Trophoblast cell (in vitro differentiated cells and primary cell): Measurements from ENCODE around the gene MYO5A.
"Not testable (repeated sequence)": the region's sequence is repeated elsewhere in the genome, so short reads cannot be mapped to it uniquely, and the experiment has no call there.

Source experiments
- DNase-seq, 2 donors: peaks; one replicate each; pipeline ENCODE4 v3.0.0-alpha.2; 2016
- H2AFZ ChIP-seq: 2 replicates; pipeline ENCODE4 v1.6.1; 2013; ENCODE audit warnings: low read length, moderate library complexity, mild to moderate bottlenecking; ENCODE audit not compliant: insufficient read depth, poor library complexity
- H2AK5ac ChIP-seq: 2 replicates; pipeline ENCODE4 v1.6.1; 2013; ENCODE audit warnings: mild to moderate bottlenecking, low read length
- H2BK120ac ChIP-seq: 2 replicates; pipeline ENCODE4 v1.6.1; 2013; ENCODE audit warnings: low read length, mild to moderate bottlenecking, moderate library complexity; ENCODE audit not compliant: insufficient read depth, poor library complexity
- H2BK12ac ChIP-seq: 2 replicates; pipeline ENCODE4 v1.6.1; 2013; ENCODE audit warnings: mild to moderate bottlenecking, low read length, moderate library complexity
- H2BK5ac ChIP-seq: 2 replicates; pipeline ENCODE4 v1.6.1; 2013; ENCODE audit warnings: low read length, low read depth, moderate library complexity, mild to moderate bottlenecking; ENCODE audit not compliant: poor library complexity
- H3K14ac ChIP-seq: 2 replicates; pipeline ENCODE4 v1.6.1; 2013; ENCODE audit warnings: mild to moderate bottlenecking, low read length
- H3K18ac ChIP-seq: 2 replicates; pipeline ENCODE4 v1.6.1; 2013; ENCODE audit warnings: mild to moderate bottlenecking, low read length
- H3K23ac ChIP-seq: 2 replicates; pipeline ENCODE4 v1.6.1; 2013; ENCODE audit warnings: low read length
- H3K27ac ChIP-seq: 2 replicates; pipeline ENCODE4 v1.5.1; 2013; ENCODE audit warnings: low read depth, mild to moderate bottlenecking, inconsistent platforms, low read length, moderate library complexity
- H3K27me3 ChIP-seq: 2 replicates; pipeline ENCODE4 v1.6.1; 2013; ENCODE audit warnings: inconsistent platforms, mild to moderate bottlenecking, low read length, moderate library complexity; ENCODE audit not compliant: insufficient read depth
- H3K36me3 ChIP-seq, 2 experiments: 1 replicate in 1 of 2; 2 replicates in 1 of 2; pipeline ENCODE4 v1.6.1; 2013; ENCODE audit warnings: low read length in 2 of 2, mild to moderate bottlenecking in 2 of 2, moderate library complexity in 1 of 2; ENCODE audit not compliant: insufficient read depth in 2 of 2, control insufficient read depth in 1 of 2
- H3K4ac ChIP-seq: 2 replicates; pipeline ENCODE4 v1.6.1; 2013; ENCODE audit warnings: low read depth, mild to moderate bottlenecking, low read length, moderate library complexity
- H3K4me1 ChIP-seq, 2 experiments: 1 replicate in 1 of 2; 2 replicates in 1 of 2; pipeline ENCODE4 v1.6.1; 2013; ENCODE audit warnings: low read length in 2 of 2, mild to moderate bottlenecking in 2 of 2, moderate library complexity in 1 of 2; ENCODE audit not compliant: insufficient read depth in 2 of 2, control insufficient read depth in 1 of 2
- H3K4me2 ChIP-seq: 2 replicates; pipeline ENCODE4 v1.6.1; 2013; ENCODE audit warnings: inconsistent platforms, mild to moderate bottlenecking, low read length, moderate library complexity
- H3K4me3 ChIP-seq: 2 replicates; pipeline ENCODE4 v1.5.1; 2013; ENCODE audit warnings: mild to moderate bottlenecking, low read depth, low read length, inconsistent platforms
- H3K79me1 ChIP-seq: one replicate; pipeline ENCODE4 v1.6.1; 2013; ENCODE audit warnings: low read length
- H3K79me2 ChIP-seq: 2 replicates; pipeline ENCODE4 v1.6.1; 2013; ENCODE audit warnings: low read length, mild to moderate bottlenecking; ENCODE audit not compliant: control insufficient read depth, insufficient read depth, poor library complexity
- H3K9ac ChIP-seq: 2 replicates; pipeline ENCODE4 v1.6.1; 2013; ENCODE audit warnings: mild to moderate bottlenecking, low read length
- H3K9me3 ChIP-seq: 2 replicates; pipeline ENCODE4 v1.6.1; 2013; ENCODE audit warnings: low read depth, mild to moderate bottlenecking, control low read depth, inconsistent platforms, low read length; ENCODE audit not compliant: insufficient read depth
- H4K12ac ChIP-seq: 2 replicates; pipeline ENCODE4 v1.6.1; 2013; ENCODE audit warnings: low read depth, mild to moderate bottlenecking, low read length, moderate library complexity
- H4K8ac ChIP-seq: 2 replicates; pipeline ENCODE4 v1.6.1; 2013; ENCODE audit warnings: low read depth, mild to moderate bottlenecking, low read length, moderate library complexity
- H4K91ac ChIP-seq: one replicate; pipeline ENCODE4 v1.6.1; 2013; ENCODE audit warnings: low read depth, mild to moderate bottlenecking, low read length, moderate library complexity
- whole genome bisulfite sequencing: extraction: QIAGEN DNeasy Blood & Tissue Kit; methylation state at CpG from one replicate; pipeline ENCODE4 v1.1.7; 2013; ENCODE audit warnings: missing lambda C conversion rate; ENCODE audit not compliant: insufficient read length, insufficient coverage; ENCODE audit errors: extremely low coverage; 5-methylcytosine and 5-hydroxymethylcytosine counted together

MYO5A gene

DNA sequence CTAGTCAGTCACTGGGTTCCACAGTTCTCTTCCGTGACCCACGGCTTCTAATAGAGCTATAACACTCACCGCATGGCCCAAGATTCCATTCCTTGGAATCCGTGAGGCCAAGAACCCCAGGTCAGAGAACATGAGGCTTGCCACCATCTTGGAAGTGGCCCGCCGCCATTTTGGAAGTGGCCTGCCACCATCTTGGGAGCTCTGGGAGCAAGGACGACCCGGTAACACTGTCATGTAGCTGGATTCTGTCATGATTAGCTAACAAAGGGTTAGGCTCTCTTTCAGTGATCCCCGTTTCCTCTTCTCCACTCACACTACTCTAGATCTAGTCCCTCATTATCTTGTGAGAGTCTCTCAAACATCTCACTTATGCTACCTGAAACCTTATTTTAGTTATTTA is 89.6 kb downstream of the MYO5A start:
- not testable (repeated sequence) for H2BK5ac ChIP-seq, H3K27me3 ChIP-seq, H3K79me2 ChIP-seq, H3K4ac ChIP-seq, H2AK5ac ChIP-seq, H4K12ac ChIP-seq, H4K8ac ChIP-seq, H4K91ac ChIP-seq, H3K4me3 ChIP-seq, H2BK120ac ChIP-seq, H2AFZ ChIP-seq, DNase-seq, H2BK12ac ChIP-seq, H3K18ac ChIP-seq, H3K4me2 ChIP-seq, H3K4me1 ChIP-seq, H3K14ac ChIP-seq, H3K9me3 ChIP-seq, H3K79me1 ChIP-seq, H3K36me3 ChIP-seq, H3K27ac ChIP-seq, H3K9ac ChIP-seq, H3K23ac ChIP-seq
- WGBS: no CpG with 5 or more reads among the region's 9 CpGs

DNA sequence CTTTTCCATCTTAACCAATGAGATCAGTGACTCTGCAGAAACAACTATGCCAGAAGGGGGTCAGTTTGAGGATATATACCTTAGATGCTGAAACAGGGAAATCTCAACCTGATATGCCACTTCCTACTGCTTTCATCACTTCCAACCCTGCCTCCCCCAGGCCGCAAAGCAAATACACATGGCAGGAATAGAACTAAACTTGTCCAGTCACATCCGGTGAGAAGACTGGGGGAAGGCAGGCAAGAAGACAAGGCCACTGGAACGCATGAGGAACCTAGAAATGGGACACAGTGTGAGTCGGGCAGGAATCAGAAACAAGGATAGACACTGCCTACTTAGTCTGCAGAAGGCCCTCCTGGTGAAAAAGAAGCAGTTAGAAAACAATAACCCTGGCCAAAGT is 90.6 kb downstream of the MYO5A start:
- no peaks in the 10 kb centered on the region for H3K9me3 ChIP-seq
- no CpG with 5 or more reads among the region's 4 CpGs for WGBS

DNA sequence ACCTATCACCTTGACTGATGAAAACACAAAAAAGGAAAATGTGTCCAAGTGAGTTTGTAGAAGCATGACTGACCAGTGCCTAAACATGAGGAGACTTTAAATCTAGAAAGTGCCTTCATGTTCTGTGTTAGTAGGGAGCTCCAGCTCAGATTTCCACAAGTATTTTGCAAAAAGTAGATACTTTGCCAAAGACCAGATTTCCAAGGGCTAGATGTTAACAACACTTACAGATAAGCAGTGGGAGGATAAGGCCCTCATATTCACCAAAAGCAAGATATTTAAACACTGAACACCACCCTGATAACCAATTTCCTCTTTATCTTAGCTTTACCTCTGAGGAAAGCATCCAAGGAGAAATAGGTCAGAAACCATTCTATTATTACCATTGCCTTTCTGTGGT is 91.0 kb downstream of the MYO5A start:
- Histone ChIP-seq H2AK5ac (no peak overlapping the region), H4K91ac (no peak overlapping the region), H3K9ac (no peak overlapping the region), H3K18ac (no peak overlapping the region), H3K27ac (no peak overlapping the region), H3K9me3 (no peaks in the 10 kb centered on the region), H2AFZ (no peak overlapping the region), H3K4me2 (no peak overlapping the region), H2BK5ac (no peak overlapping the region), H2BK12ac (no peak overlapping the region), H3K14ac (no peak overlapping the region), H3K79me2 (no peaks in the 10 kb centered on the region), H4K12ac (no peak overlapping the region), H3K4me3 (no peak overlapping the region), H3K36me3 (no peaks in the 10 kb centered on the region), H3K4me1 (no peaks in the 10 kb centered on the region), H2BK120ac (no peak overlapping the region), H3K79me1 (no peaks in the 10 kb centered on the region), H3K27me3 (no peaks in the 10 kb centered on the region), H3K23ac (no peak overlapping the region), H4K8ac (no peak overlapping the region), H3K4ac (no peak overlapping the region)
- DNase-seq: no peak

More for the DNA sequence above, 90.6 kb downstream of the MYO5A start:
- Histone ChIP-seq H3K36me3 (no peaks in the 10 kb centered on the region), H3K23ac (no peak overlapping the region), H3K14ac (no peak overlapping the region), H2AFZ (no peak overlapping the region), H2BK12ac (no peak overlapping the region), H3K18ac (no peak overlapping the region), H3K4me1 (no peaks in the 10 kb centered on the region), H3K4me3 (no peak overlapping the region), H2BK120ac (no peak overlapping the region), H2AK5ac (no peak overlapping the region), H3K79me2 (no peaks in the 10 kb centered on the region), H3K79me1 (no peaks in the 10 kb centered on the region), H3K27ac (no peak overlapping the region), H3K4me2 (no peak overlapping the region), H3K27me3 (no peaks in the 10 kb centered on the region), H2BK5ac (no peak overlapping the region), H3K9ac (no peak overlapping the region), H3K4ac (no peak overlapping the region), H4K8ac (no peak overlapping the region), H4K12ac (no peak overlapping the region), H4K91ac (no peak overlapping the region)
- no peak for DNase-seq

DNA sequence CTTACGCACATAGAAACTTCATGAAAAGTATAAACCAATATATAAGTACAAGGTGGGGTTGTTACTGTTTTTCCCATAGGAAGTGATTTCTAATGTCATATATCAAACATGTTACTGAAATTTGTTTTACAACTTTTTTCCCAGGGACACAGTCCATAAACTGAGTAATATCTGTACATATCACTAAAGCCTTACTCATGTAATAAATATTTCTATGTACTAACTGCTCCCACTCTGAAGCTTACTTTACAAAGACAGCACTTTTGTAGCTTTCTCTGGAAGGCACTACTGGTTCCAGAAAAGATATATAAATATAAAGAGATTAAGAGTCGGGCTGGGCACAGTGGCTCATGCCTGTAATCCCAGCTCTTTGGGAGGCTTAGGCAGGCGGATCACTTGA is 91.7 kb downstream of the MYO5A start:
- Histone ChIP-seq H3K14ac (no peak overlapping the region), H2BK5ac (no peak overlapping the region), H3K27ac (no peak overlapping the region), H3K79me2 (no peaks in the 10 kb centered on the region), H2BK12ac (no peak overlapping the region), H3K18ac (no peak overlapping the region), H4K12ac (no peak overlapping the region), H2AK5ac (no peak overlapping the region), H3K23ac (no peak overlapping the region), H3K9me3 (no peaks in the 10 kb centered on the region), H3K27me3 (no peaks in the 10 kb centered on the region), H3K4ac (no peak overlapping the region), H4K91ac (no peak overlapping the region), H3K4me3 (no peak overlapping the region), H3K36me3 (no peaks in the 10 kb centered on the region), H3K79me1 (no peaks in the 10 kb centered on the region), H2AFZ (no peak overlapping the region), H4K8ac (no peak overlapping the region), H2BK120ac (no peak overlapping the region), H3K4me1 (no peaks in the 10 kb centered on the region), H3K9ac (no peak overlapping the region), H3K4me2 (no peak overlapping the region)
- no CpG with 5 or more reads among the region's 3 CpGs for WGBS
- DNase-seq: no peak

DNA sequence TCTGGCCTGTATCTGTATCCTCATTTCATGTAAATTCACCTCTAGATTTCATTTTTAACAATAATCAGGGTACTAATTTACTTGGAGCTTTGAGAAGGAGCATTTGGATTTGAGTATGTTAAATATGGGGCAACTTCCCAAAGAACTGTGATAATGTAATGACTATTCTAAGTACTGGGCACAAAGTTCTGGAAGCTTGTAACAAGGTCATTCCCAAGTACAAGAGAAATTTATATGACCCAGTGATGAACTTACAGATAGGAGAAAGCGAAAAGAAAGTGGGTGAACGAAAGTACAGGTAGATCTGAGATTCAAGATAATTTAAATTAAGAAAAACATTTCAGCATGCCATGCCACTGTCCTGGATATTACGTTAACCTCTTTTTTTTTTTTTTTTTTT is 93.8 kb downstream of the MYO5A start:
- H3K27me3 ChIP-seq: no peaks in the 10 kb centered on the region
- H3K23ac ChIP-seq: no peak overlapping the region
- no peaks in the 10 kb centered on the region for H3K79me2 ChIP-seq
- no peak overlapping the region for H3K4ac ChIP-seq
- no peak overlapping the region for H3K27ac ChIP-seq
- H4K91ac ChIP-seq: no peak overlapping the region
- H3K9me3 ChIP-seq: no peaks in the 10 kb centered on the region
- no peak overlapping the region for H3K4me2 ChIP-seq
- H2BK12ac ChIP-seq: no peak overlapping the region
- H3K9ac ChIP-seq: no peak overlapping the region
- DNase-seq: no peak
- no peak overlapping the region for H4K12ac ChIP-seq
- H3K18ac ChIP-seq: no peak overlapping the region
- H3K79me1 ChIP-seq: no peaks in the 10 kb centered on the region
- no peak overlapping the region for H3K14ac ChIP-seq
- H3K36me3 ChIP-seq: no peaks in the 10 kb centered on the region
- no peak overlapping the region for H4K8ac ChIP-seq
- H3K4me3 ChIP-seq: no peak overlapping the region
- no peak overlapping the region for H2AK5ac ChIP-seq
- no CpG with 5 or more reads among the region's 3 CpGs for WGBS
- H2AFZ ChIP-seq: no peak overlapping the region
- no peak overlapping the region for H2BK120ac ChIP-seq
- no peak overlapping the region for H2BK5ac ChIP-seq
- no peaks in the 10 kb centered on the region for H3K4me1 ChIP-seq
